PFSK-1 (cell line): ENCODE data around the gene PARD3B.

ENCODE experiments used
- FOXP2 ChIP-seq: optimal IDR thresholded peaks from 2 replicates; pipeline ENCODE3; 2011; ENCODE audit warnings: borderline replicate concordance, control low read depth, inconsistent platforms; ENCODE audit not compliant: insufficient read depth; ENCODE audit errors: extremely low read length, extremely low read depth
- POLR2AphosphoS5 ChIP-seq: IDR thresholded peaks from 2 replicates; pipeline ENCODE4 v1.6.1; 2012; ENCODE audit warnings: low read depth, mild to moderate bottlenecking, control low read depth, low read length, moderate library complexity
- SIN3A ChIP-seq: IDR thresholded peaks from 2 replicates; pipeline ENCODE4 v1.6.1; 2012; ENCODE audit warnings: mild to moderate bottlenecking, low read length, moderate library complexity, borderline replicate concordance; ENCODE audit not compliant: insufficient read depth
- TAF1 ChIP-seq: IDR thresholded peaks from 2 replicates; pipeline ENCODE4 v1.6.1; 2012; ENCODE audit warnings: low read length, control low read depth, borderline replicate concordance; ENCODE audit not compliant: insufficient read depth
- TF ChIP-seq, protein P1 (sequence below), 2 experiments: IDR thresholded peaks; 2 replicates each; pipeline versions ENCODE4 v1.6.1 to v1.8.0; 2011 to 2012; ENCODE audit warnings: low read depth in 2 of 2, low read length in 2 of 2, control low read depth in 1 of 2, inconsistent platforms in 1 of 2, mild to moderate bottlenecking in 1 of 2, moderate library complexity in 1 of 2; ENCODE audit not compliant: insufficient read depth in 1 of 2

Gene PARD3B

DNA sequence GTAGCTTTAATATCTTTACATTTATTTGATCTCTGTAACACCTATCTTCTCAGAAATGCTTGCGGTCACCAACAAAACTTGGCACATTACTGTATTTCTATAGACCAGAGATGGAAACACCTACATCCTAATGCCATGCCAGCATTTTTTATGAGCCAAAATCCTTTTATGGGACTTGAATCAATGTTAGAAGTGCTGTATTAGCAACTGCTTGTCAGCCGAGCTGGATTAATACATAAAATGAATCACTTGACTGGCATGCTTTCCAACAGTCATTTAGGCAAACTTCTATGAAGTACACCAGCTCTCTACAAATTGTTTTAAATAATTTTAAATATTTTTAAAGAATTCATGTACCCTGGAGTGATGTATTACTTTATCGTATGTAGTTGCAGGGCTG, 864.1 kb downstream of the PARD3B start:
- TF ChIP-seq FOXP2, result no peak
- no peak for TF ChIP-seq TAF1
- no peak for TF ChIP-seq SIN3A
- TF ChIP-seq POLR2AphosphoS5, result no peak
- TF ChIP-seq, protein P1, sequence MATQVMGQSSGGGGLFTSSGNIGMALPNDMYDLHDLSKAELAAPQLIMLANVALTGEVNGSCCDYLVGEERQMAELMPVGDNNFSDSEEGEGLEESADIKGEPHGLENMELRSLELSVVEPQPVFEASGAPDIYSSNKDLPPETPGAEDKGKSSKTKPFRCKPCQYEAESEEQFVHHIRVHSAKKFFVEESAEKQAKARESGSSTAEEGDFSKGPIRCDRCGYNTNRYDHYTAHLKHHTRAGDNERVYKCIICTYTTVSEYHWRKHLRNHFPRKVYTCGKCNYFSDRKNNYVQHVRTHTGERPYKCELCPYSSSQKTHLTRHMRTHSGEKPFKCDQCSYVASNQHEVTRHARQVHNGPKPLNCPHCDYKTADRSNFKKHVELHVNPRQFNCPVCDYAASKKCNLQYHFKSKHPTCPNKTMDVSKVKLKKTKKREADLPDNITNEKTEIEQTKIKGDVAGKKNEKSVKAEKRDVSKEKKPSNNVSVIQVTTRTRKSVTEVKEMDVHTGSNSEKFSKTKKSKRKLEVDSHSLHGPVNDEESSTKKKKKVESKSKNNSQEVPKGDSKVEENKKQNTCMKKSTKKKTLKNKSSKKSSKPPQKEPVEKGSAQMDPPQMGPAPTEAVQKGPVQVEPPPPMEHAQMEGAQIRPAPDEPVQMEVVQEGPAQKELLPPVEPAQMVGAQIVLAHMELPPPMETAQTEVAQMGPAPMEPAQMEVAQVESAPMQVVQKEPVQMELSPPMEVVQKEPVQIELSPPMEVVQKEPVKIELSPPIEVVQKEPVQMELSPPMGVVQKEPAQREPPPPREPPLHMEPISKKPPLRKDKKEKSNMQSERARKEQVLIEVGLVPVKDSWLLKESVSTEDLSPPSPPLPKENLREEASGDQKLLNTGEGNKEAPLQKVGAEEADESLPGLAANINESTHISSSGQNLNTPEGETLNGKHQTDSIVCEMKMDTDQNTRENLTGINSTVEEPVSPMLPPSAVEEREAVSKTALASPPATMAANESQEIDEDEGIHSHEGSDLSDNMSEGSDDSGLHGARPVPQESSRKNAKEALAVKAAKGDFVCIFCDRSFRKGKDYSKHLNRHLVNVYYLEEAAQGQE (IDR thresholded peaks at IDR 0.05; ENCODE audit: insufficient read depth in 1 of 2, low read depth in 2 of 2, low read length in 2 of 2), result no peak

DNA sequence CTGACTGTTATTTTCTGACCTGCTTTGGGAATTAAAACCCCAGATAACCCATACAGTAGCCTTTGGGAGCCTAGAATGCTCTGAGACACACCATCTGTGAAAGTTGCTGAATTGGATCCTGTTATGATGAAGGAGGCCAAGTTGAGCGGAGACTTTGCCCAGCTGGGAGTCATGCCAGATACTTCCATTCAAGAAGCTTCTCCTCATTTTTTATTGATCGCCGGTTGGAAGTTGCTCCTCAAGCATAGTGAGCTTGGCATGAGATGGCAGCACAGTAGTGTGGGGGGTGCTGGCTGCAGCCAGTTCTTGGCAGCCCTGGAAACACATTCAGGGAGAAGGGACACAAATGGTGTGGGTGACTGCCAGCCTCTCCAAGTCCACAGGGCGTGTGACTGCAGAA, 866.3 kb downstream of the PARD3B start:
- TF ChIP-seq, protein P1 (IDR thresholded peaks at IDR 0.05; ENCODE audit: insufficient read depth in 1 of 2, low read depth in 2 of 2, low read length in 2 of 2), result no peak
- no peak for TF ChIP-seq FOXP2
- TF ChIP-seq POLR2AphosphoS5, result no peak

DNA sequence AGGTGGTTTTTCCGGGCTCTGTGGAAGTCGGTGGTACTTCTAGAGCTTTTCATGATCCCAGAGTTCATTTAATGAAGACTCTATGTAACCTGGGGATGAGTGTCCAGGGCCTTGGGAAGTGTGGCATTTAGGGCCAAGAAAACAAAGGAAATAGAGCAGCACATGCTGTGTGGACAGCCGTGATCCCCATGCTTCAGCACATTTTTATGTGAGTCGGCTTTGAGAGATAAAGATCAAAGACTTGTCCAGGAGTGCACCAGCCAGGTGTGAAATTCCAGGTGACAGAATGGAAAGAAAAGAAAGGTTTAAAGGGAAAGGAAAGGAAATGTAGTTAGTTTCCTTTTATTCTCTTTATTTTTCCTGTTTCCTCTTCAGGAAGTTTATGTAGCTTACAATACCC, 879.1 kb downstream of the PARD3B start:
- no peak for TF ChIP-seq SIN3A
- TF ChIP-seq FOXP2, result no peak

DNA sequence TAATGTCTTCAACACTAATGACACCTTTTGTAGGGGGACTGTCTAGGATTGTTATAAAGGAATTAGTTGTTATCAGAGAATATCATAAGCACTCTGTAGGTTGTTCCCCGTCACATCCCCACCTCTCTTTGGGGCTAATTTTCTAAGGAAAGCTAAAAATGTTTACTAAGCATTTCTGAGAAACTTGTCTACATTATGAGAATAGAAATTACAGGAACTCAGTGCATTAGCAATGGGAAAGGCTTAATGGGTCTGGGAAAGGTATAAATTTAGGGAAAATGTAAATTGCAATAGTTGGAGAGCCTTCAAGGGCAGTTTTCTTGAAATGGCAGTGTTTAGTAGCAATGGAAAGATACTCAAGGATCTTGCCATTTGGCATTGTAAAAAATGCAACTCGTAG, 879.8 kb downstream of the PARD3B start:
- TF ChIP-seq TAF1, result no peak
- TF ChIP-seq POLR2AphosphoS5, result no peak
- TF ChIP-seq SIN3A, result no peak
- TF ChIP-seq, protein P1 (IDR thresholded peaks at IDR 0.05; ENCODE audit: insufficient read depth in 1 of 2, low read depth in 2 of 2, low read length in 2 of 2), result no peak

DNA sequence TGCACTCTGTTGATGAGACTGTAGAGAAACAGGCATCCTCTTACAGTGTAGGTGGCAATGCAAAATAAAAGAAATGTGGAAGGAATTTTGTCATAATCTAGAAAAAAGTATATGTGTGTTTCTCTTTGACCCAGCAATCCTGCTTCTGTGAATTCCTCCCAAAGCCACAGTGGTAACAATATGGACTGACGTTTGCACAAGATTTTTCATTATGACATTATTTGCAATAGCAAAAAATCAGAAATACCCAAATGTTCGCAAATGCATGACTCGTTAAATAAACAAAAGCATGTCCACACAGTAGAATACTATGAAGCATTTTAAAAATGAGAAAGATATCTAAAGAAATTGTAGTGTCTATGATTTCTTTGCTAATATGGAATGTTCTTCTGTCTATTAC, 881.8 kb downstream of the PARD3B start:
- TF ChIP-seq, protein P1 (IDR thresholded peaks at IDR 0.05; ENCODE audit: insufficient read depth in 1 of 2, low read depth in 2 of 2, low read length in 2 of 2), result no peak
- no peak for TF ChIP-seq POLR2AphosphoS5
- no peak for TF ChIP-seq FOXP2
- no peak for TF ChIP-seq TAF1
- TF ChIP-seq SIN3A, result no peak
